SH-SY5Y (cell line): ENCODE data around the gene ID1.

Source experiments
- GATA2 ChIP-seq: IDR thresholded peaks from 2 replicates; pipeline ENCODE4 v1.6.1; 2011; ENCODE audit warnings: mild to moderate bottlenecking, low read depth, low read length
- GATA3 ChIP-seq: IDR thresholded peaks from 2 replicates; pipeline ENCODE4 v1.6.1; 2011; ENCODE audit warnings: low read depth, mild to moderate bottlenecking, low read length, moderate library complexity

ID1 gene

DNA sequence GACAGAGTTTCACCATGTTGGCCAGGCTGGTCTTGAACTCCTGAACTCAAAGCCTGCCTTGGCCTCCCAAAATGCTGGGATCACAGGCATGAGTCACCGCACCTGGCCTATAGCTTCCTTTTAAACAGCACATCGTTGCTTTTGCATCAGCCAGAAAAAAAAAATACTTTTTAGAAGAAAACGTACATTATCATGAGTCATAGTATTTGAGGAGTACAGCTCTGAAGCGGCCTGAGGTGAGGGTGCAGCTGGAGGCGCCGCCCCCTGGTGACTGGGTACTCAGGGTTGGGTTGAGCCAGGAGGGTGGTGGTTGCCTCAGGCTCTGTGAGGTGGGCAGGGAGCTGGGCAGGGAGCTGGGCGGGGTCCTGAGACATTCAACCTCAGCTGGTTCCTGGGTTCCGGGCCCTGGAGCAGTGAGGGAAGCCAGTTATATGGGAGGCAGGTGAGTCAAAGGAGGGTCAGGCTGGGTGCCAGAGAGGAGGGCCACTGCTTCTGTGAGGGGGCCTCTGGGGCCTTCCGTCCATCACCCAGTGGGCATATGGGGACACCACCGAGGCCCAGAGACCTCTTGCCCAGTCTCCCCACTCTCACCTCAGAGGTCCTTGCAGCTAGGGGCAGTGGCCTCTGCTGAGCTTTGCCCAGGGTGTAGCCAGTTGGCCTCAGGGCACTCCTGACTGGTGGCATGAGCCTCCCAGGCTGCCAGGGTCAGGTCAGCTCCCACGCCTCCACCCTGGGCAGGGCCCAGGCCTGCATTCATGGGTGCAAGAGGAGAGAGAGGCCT lies 11.7 kb upstream of the ID1 start:
- TF ChIP-seq GATA3 (no peak), GATA2 (no peak)

DNA sequence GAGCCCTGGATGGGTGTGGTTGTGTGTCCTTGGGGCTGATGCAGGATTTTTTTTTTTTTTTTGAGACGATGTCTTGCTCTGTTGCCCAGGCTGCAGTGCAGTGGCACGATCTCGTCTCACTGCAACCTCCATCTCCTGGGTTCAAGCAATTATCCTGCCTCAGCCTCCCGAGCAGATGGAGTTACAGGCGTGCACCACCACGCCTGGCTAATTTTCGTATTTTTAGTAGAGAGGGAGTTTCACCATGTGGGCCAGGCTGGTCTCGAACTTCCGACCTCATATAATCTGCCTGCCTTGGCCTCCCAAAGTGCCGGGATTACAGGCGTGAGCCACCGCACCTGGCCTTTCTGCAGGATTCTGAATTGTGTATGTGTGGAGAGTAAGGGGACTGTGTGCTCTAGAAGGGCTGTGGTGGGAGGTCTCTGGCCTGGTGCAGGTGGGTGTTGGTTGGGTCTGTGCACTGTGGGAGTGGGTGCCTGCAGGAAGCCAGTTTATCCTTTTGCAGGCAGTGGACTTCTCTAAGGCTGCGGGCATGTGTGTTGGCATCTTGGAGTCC lies 11.0 kb upstream of the ID1 start:
- TF ChIP-seq GATA3 (no peak), GATA2 (no peak)

DNA sequence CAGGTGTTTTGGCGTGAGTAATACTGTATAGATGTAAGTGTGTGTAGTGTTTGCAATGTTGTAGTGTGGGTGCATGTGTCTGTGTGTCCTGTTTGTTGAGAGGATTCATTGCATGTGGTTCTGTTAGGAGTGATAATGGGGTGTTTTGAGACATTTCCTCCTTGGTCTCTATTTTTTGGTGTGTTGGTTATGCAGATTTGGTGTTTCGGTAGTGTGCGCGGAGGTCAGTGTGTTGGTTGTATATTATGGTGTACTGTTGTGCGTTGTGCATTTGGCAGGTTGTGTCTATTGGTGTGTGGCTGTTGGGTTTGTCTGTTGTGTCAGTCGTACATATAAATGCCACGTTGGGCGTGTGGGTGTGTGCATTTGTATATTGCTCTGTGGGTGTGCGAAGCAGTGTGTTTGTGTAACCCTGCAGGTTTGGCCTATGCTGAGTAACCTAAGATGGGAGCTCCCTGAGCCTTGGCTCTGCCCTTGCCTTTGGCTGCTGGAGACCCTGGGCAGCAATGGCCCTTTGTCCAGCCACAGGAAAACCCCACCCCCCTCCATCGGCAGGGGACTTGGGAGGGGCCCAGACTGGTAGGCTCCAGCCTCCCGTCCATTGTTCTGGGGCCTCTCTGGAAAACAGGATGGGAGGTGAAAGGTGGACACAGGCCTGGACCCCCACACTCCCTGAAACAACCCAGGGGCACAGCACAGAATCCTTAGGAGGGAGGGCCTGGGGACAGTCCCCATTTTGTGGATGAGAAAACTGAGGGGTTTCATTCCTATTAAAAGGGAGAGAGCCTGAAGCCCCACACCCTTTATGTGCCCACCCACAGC lies 10.3 kb upstream of the ID1 start:
- no peak for TF ChIP-seq GATA3
- no peak for TF ChIP-seq GATA2

DNA sequence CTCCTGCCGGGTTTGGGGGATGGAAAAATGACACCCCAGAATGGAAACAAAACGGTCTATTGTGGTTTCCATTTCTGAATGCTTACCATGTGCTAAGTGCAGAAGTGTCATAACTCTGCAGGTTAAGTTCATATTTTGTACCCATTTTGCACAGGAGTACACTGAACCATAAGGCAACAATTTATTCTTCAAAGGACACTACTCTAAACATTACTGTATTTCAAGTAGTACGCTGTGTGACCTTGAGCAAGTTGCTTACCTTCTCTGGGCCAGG lies 9.8 kb upstream of the ID1 start:
- TF ChIP-seq GATA2 = no peak
- TF ChIP-seq GATA3 = no peak

DNA sequence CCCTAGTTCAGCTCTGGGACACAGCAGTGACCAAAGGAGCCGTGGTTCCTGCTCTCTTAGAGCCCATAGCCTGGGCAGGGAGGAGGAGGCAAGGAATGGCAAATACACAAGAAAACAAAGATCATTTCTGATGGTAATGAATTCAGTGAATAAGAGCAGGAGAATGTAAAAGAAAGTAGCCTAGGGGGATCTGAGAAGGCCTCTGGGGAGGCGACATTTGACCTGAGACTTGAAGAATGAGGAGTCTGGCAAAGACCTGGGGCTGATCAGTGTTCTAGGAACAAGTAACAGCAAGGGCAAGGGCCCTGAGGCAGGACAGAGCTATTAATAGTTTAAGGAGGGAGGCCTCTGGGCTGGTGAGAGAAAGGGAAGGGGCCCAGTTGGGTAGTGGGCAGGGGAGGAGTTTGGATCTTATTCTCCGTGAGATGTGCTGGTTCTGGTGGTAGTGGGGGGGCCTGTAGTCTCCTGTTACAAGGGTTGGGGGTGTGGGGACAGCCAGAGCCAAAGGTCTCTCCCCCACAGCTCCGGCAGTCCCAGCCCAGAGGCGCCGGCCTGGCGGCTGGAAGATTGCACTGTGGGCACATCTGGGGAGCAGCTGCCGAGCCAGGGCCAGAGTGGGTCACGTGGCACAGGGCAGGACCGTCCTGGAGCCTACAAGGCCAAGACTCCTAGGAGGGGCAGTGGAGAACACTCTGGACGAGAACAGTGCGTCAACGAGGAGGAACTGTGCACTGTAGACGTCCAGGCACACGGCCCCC lies 9.3 kb upstream of the ID1 start:
- TF ChIP-seq GATA3 (no peak), GATA2 (no peak)

DNA sequence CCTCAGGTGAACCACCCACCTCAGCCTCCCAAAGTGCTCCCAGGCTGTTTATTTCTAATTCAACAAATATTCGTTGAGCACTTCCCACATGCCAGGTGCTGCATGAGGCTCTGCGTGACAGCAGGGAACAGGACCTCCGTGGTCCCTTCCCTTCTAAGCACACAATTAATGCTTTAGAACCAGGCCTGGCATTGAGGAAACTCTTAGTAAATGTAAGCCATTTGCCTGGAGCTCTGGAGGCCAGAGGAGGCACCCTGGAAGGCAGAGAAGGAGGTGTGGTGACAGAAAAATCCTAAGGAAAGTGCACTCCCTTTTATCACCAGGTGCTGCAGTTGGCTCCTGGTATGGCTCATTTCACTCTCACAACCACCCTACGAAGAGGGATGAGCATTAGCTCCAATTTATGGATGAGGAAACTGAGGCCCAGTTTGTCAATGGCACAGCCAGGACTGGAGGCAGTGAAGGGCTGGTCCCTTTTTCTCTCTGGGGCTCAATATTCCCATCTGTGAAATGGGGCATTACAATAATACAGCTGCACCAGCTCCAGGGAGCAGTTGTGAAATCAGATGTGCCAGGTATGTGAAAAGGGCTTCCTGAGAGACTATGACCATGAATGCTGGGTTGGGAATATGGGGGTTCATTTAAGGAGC lies 8.1 kb upstream of the ID1 start:
- no peak for TF ChIP-seq GATA3

DNA sequence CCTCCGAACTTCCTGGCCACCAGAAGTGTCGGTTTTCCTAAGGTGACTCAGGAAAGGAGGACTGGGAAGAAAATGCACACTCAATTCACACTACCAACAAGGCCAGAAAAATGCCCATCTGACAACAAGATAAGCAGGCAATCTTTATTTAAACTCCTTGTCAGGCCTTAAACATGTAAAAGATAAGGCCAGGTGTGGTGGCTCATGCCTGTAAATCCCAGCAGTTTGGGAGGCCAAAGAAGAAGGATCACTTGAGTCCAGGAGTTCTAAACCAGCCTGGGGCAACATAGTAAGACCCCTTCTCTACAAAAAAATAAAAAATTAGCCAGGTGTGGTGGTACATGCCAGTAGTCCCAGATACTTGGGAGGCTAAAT lies 7.6 kb upstream of the ID1 start:
- no peak for TF ChIP-seq GATA2
- no peak for TF ChIP-seq GATA3

DNA sequence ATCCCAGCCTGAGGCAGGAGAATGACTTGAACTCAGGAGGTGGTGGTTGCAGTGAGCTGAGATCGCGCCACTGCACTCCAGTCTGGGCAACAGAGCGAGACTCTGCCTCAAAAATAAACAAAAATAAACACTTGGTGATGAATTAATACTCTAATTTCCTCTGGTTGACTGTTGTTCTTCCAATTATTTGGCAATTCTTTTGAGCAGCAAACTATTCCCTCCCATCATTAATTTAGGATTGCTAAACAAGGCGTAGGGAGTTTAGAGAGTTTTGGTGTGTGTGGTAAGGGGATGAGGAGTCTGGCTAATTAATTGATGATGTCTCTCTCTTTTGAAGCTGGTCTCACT lies 2.7 kb upstream of the ID1 start:
- TF ChIP-seq GATA3 = no peak
- no peak for TF ChIP-seq GATA2

DNA sequence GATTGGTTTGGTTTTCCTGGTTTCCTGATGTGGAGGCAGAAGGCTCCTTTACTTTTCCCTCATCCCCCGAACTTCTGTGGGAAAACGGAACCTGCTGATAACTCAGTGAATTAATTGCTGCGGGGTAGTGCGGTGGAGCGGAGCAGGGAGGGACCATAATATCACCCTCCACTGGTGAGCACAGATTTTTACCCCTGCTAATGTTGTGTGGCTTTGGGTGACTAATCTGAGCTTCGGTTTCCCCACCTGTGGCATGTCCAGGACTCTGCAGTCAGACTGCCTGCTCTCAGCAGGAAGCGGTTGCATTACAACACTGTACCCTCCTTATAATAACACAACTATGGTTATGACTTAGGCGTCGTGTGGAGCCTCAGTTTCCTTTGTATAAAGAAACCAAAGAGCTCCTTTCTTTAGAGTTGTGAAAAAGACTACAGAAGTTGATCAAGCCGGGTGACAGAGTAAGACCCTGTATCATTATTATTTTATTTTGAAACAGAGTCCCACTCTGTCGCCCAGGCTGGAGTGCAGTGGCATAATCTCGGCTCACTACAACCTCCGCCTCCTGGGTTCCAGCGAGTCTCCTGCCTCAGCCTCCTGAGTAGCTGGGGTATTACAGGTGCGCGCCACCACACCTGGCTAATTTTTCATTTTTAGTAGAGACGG lies 2.2 kb upstream of the ID1 start:
- TF ChIP-seq GATA3 = no peak
- no peak for TF ChIP-seq GATA2

DNA sequence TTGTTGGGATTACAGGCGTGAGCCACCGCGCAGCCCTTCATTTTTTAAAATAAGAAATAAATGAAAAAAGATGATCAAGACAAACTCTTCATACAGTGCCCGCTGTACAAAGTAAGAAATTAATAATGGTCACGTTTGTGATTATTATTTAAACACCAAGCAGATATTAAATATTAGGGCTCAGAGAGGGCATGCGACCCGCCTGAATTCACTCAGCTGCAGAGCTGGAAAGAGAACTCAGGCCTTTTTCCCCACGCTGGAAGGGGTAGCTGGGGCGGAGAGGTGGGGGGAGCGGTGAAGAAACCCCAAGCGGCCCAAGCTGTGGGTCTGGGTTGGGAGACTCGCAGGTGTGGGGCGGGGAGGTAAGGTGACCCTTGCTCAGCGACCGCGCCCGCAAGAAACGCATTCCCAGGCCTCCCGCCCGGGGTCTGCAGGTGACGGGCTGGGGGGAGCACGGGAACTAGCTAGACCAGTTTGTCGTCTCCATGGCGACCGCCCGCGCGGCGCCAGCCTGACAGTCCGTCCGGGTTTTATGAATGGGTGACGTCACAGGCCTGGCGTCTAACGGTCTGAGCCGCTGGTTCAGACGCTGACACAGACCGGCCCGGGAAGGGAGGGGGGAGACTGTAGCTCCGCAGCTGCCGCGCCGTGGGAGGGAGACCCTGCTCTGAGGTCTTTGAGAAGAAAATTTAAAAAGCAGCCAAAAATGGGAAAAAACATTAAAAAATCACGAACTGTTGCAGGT lies 1.1 kb upstream of the ID1 start:
- TF ChIP-seq GATA2 (no peak), GATA3 (no peak)

DNA sequence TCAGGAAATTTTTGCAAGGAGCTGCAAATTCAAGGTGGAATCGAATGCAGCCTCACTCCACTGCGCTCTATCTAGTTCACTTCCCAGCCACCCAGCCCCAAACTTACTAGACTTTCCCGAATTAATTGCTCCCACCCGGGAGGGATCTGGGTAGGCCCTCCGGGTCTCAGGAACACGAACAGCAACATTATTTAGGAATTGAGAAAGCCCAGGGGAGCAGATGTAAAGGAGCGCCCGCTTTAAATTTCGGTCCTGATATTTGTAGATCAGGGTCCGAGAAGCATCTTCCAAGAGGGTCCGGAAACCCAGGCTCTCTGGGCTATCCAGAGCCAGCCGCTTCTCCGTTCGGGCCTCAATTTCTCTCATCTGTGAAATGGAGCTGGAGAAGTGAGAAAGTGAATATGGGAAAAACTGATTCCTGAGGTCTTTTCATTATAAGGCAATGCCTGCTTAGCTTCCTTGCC lies 490 bp upstream of the ID1 start:
- no peak for TF ChIP-seq GATA2
- no peak for TF ChIP-seq GATA3

DNA sequence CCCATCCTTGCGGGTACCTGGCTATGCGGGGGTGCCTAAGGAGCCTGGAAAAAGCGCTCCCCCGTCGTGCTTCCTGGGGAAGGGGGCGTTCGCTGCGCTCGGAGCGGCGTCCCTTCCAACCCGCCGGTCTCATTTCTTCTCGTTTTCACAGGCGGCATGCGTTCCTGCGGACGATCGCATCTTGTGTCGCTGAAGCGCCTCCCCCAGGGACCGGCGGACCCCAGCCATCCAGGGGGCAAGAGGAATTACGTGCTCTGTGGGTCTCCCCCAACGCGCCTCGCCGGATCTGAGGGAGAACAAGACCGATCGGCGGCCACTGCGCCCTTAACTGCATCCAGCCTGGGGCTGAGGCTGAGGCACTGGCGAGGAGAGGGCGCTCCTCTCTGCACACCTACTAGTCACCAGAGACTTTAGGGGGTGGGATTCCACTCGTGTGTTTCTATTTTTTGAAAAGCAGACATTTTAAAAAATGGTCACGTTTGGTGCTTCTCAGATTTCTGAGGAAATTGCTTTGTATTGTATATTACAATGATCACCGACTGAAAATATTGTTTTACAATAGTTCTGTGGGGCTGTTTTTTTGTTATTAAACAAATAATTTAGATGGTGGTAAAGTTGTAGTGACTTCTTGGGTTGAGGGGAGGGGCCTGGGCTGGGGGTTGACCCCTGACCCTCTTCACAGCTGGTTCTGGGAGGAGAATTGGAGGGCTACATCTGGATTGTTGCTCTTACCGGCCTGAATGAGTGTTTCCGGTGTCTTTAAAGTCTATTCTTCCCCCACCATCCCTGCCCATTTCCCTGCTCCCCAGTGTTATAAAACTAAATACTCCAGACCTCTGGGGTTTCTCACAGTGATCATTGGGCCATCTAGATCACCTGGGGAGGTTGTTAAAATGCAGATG lies 1.1 kb downstream of the ID1 start:
- TF ChIP-seq GATA3 = no peak
- no peak; the same call in 1 of the 2 replicates for TF ChIP-seq GATA2
